Measurements from ENCODE around the gene TAOK1.
"Not testable (repeated sequence)": the region's sequence is repeated elsewhere in the genome, so short reads cannot be mapped to it uniquely, and the experiment has no call there.

Gene TAOK1

GRCh38 chr17:29449865-29450671 lies 59.9 kb downstream of the TAOK1 start:
- no peak for DNase-seq

GRCh38 chr17:29451121-29451742 lies 61.1 kb downstream of the TAOK1 start:
- DNase-seq = no peak

GRCh38 chr17:29458066-29458465 lies 67.9 kb downstream of the TAOK1 start:
- DNase-seq = no peak

GRCh38 chr17:29461483-29462206 lies 71.5 kb downstream of the TAOK1 start:
- DNase-seq = no peak

- DNase-seq = no peak
These were observed 79.1 kb downstream of the TAOK1 start for GRCh38 chr17:29469276-29469675.

GRCh38 chr17:29473437-29473836 lies 83.3 kb downstream of the TAOK1 start:
- not testable (repeated sequence) for DNase-seq

GRCh38 chr17:29474297-29474696 lies 84.1 kb downstream of the TAOK1 start:
- no peak for DNase-seq

GRCh38 chr17:29475891-29476290 lies 85.7 kb downstream of the TAOK1 start:
- DNase-seq = no peak

GRCh38 chr17:29480249-29480928 lies 90.2 kb downstream of the TAOK1 start:
- not testable (repeated sequence) for DNase-seq

GRCh38 chr17:29483503-29483902 lies 93.3 kb downstream of the TAOK1 start:
- DNase-seq = no peak

- no peak for DNase-seq
These were observed 104.8 kb downstream of the TAOK1 start for GRCh38 chr17:29495011-29495410.

- no peak for DNase-seq
These were observed 114.5 kb downstream of the TAOK1 start for GRCh38 chr17:29504711-29505110.

GRCh38 chr17:29505836-29506235 lies 115.7 kb downstream of the TAOK1 start:
- DNase-seq = no peak

GRCh38 chr17:29510953-29511352 lies 120.8 kb downstream of the TAOK1 start:
- DNase-seq = no peak

- no peak for DNase-seq
These were observed 124.6 kb downstream of the TAOK1 start for GRCh38 chr17:29514792-29515191.

GRCh38 chr17:29518359-29518758 lies 128.2 kb downstream of the TAOK1 start:
- no peak for DNase-seq

GRCh38 chr17:29524692-29525091 lies 134.5 kb downstream of the TAOK1 start:
- no peak for DNase-seq

- DNase-seq = no peak
These were observed 136.2 kb downstream of the TAOK1 start for GRCh38 chr17:29526322-29526721.

GRCh38 chr17:29533976-29534375 lies 143.8 kb downstream of the TAOK1 start:
- DNase-seq = no peak

GRCh38 chr17:29544066-29544465 lies 153.9 kb downstream of the TAOK1 start:
- no peak for DNase-seq

- DNase-seq = no peak
These were observed 155.9 kb downstream of the TAOK1 start for GRCh38 chr17:29546085-29546484.

- DNase-seq = no peak
These were observed 156.7 kb downstream of the TAOK1 start for GRCh38 chr17:29546830-29547229.
